IMR-90 (cell line): ENCODE data around the gene HADH. TPM values are rescaled to one million over a fixed set of nuclear protein-coding genes. Genes with fewer than 3 reads are reported as not detected.

Experiments
- ATAC-seq: fragments of 200-7000 bp; cut with Tn5 transposase; 2 replicates; pipeline ENCODE4 v1.9.1; 2020; ENCODE audit warnings: low read depth, mild to moderate bottlenecking, moderate library complexity
- BruUV-seq: library from RNA; stranded (reverse); fragments of 400-500 nt; replicated peaks from 2 replicates; lab custom pipeline; 2021; lab: Mats Ljungman, UMichigan
- CTCF ChIA-PET: fragments of 300-600 bp; formaldehyde crosslinking; extraction: SDS; loops from one replicate; lab custom pipeline; 2021; ENCODE audit warnings: antibody characterized with exemption; lab: Yijun Ruan, JAX
- POLR2A ChIA-PET: fragments of 300-600 bp; sonication (Branson Sonifier 250); formaldehyde crosslinking; loops from one replicate; lab custom pipeline; 2022; ENCODE audit warnings: antibody characterized with exemption; ENCODE audit not compliant: unreplicated experiment; lab: Charles Lee
- DNase-seq: peaks from one replicate; pipeline ENCODE4 v3.0.0; 2013
- H2AFZ ChIP-seq: replicated peaks from 2 replicates; pipeline ENCODE3; 2013; ENCODE audit warnings: low read length, mild to moderate bottlenecking; ENCODE audit not compliant: poor library complexity
- H2AK5ac ChIP-seq: 2 replicates; pipeline ENCODE4 v1.6.1; 2013; ENCODE audit warnings: low read depth, low read length, inconsistent platforms
- H2AK9ac ChIP-seq: replicated peaks from 2 replicates; pipeline ENCODE3; 2013; ENCODE audit warnings: mild to moderate bottlenecking, low read depth, low read length, moderate library complexity; ENCODE audit not compliant: poor library complexity
- H2BK120ac ChIP-seq: 2 replicates; pipeline ENCODE4 v1.6.1; 2013; ENCODE audit warnings: low read depth, low read length, inconsistent platforms
- H2BK15ac ChIP-seq: 3 replicates; pipeline ENCODE4 v1.6.1; 2013; ENCODE audit warnings: low read depth, low read length, inconsistent platforms
- H2BK20ac ChIP-seq: 2 replicates; pipeline ENCODE4 v1.6.1; 2013; ENCODE audit warnings: low read depth, mild to moderate bottlenecking, inconsistent platforms, low read length, moderate library complexity
- H2BK5ac ChIP-seq: 2 replicates; pipeline ENCODE4 v1.6.1; 2013; ENCODE audit warnings: mild to moderate bottlenecking, low read depth, low read length, inconsistent platforms; ENCODE audit not compliant: poor library complexity, severe bottlenecking
- H3K14ac ChIP-seq: replicated peaks from 2 replicates; pipeline ENCODE4 v1.6.1; 2013; ENCODE audit warnings: low read depth, low read length, inconsistent platforms
- H3K18ac ChIP-seq: 2 replicates; pipeline ENCODE4 v1.6.1; 2013; ENCODE audit warnings: low read depth, low read length, control low read depth
- H3K23ac ChIP-seq: 2 replicates; pipeline ENCODE4 v1.6.1; 2013; ENCODE audit warnings: low read depth, low read length, inconsistent platforms
- H3K27ac ChIP-seq: 2 replicates; pipeline ENCODE4 v1.5.1; 2013; ENCODE audit warnings: mild to moderate bottlenecking, control low read depth, low read length; ENCODE audit not compliant: insufficient read depth
- H3K27me3 ChIP-seq: 2 replicates; pipeline ENCODE4 v1.6.1; 2013; ENCODE audit warnings: low read length; ENCODE audit not compliant: control insufficient read depth, insufficient read depth
- H3K36me3 ChIP-seq: 2 replicates; pipeline ENCODE4 v1.6.1; 2013; ENCODE audit warnings: low read length, mixed read lengths; ENCODE audit not compliant: control insufficient read depth, insufficient read depth
- H3K4ac ChIP-seq: 2 replicates; pipeline ENCODE4 v1.6.1; 2013; ENCODE audit warnings: low read depth, low read length, inconsistent platforms
- H3K4me1 ChIP-seq: 2 replicates; pipeline ENCODE4 v1.6.1; 2013; ENCODE audit warnings: low read length, mixed read lengths; ENCODE audit not compliant: control insufficient read depth, insufficient read depth
- H3K4me2 ChIP-seq: 2 replicates; pipeline ENCODE4 v1.6.1; 2013; ENCODE audit warnings: low read depth, mild to moderate bottlenecking, control low read depth, low read length, moderate library complexity
- H3K4me3 ChIP-seq: 2 replicates; pipeline ENCODE4 v1.5.1; 2013; ENCODE audit warnings: low read depth, mild to moderate bottlenecking, control low read depth, low read length, moderate library complexity; ENCODE audit not compliant: insufficient read depth
- H3K56ac ChIP-seq: 2 replicates; pipeline ENCODE4 v1.6.1; 2013; ENCODE audit warnings: low read length, inconsistent platforms; ENCODE audit not compliant: insufficient read depth; ENCODE audit errors: extremely low read depth
- H3K79me1 ChIP-seq, 2 experiments: 2 replicates each; pipeline ENCODE4 v1.6.1; 2013; ENCODE audit warnings: low read length in 2 of 2, inconsistent platforms in 1 of 2, low read depth in 1 of 2
- H3K9ac ChIP-seq: 2 replicates; pipeline ENCODE4 v1.6.1; 2013; ENCODE audit warnings: low read depth, low read length, control low read depth
- H3K9me1 ChIP-seq: 2 replicates; pipeline ENCODE4 v1.6.1; 2013; ENCODE audit warnings: low read length, inconsistent platforms; ENCODE audit not compliant: insufficient read depth
- H3K9me3 ChIP-seq: 2 replicates; pipeline ENCODE4 v1.6.1; 2013; ENCODE audit warnings: low read length; ENCODE audit not compliant: control insufficient read depth, insufficient read depth
- H4K20me1 ChIP-seq: 2 replicates; pipeline ENCODE4 v1.6.1; 2013; ENCODE audit warnings: low read length, inconsistent platforms; ENCODE audit not compliant: insufficient read depth
- H4K5ac ChIP-seq: 2 replicates; pipeline ENCODE4 v1.6.1; 2013; ENCODE audit warnings: mild to moderate bottlenecking, low read depth, low read length, control low read depth
- H4K8ac ChIP-seq, 2 experiments: 2 replicates each; pipeline ENCODE4 v1.6.1; 2013; ENCODE audit warnings: low read depth in 2 of 2, low read length in 2 of 2, control low read depth in 1 of 2, inconsistent platforms in 1 of 2
- H4K91ac ChIP-seq: 2 replicates; pipeline ENCODE4 v1.6.1; 2013; ENCODE audit warnings: low read depth, low read length, inconsistent platforms; ENCODE audit not compliant: insufficient read depth
- CHD1 ChIP-seq: IDR thresholded peaks from 2 replicates; pipeline ENCODE4 v1.6.1; 2012; ENCODE audit warnings: low read depth, low read length, improper control_type of control experiment
- MXI1 ChIP-seq: IDR thresholded peaks from 2 replicates; pipeline ENCODE4 v1.6.1; 2012; ENCODE audit warnings: low read depth, mild to moderate bottlenecking, low read length, moderate library complexity, borderline replicate concordance
- NFE2L2 ChIP-seq: fragments of 150-350 bp; IDR thresholded peaks from 2 replicates; pipeline ENCODE4 v1.6.1; 2016; ENCODE audit warnings: low read depth, mild to moderate bottlenecking, low read length
- RCOR1 ChIP-seq: IDR thresholded peaks from 2 replicates; pipeline ENCODE4 v1.6.1; 2012; ENCODE audit warnings: mild to moderate bottlenecking, low read length, improper control_type of control experiment; ENCODE audit not compliant: insufficient replicate concordance
- RFX5 ChIP-seq: IDR thresholded peaks from 2 replicates; pipeline ENCODE4 v1.8.0; 2012; ENCODE audit warnings: low read depth, mild to moderate bottlenecking, low read length, moderate library complexity
- SMC3 ChIP-seq: fragments of 150-350 bp; IDR thresholded peaks from 2 replicates; pipeline ENCODE4 v1.6.1; 2016; ENCODE audit warnings: low read depth, mild to moderate bottlenecking, antibody characterized with exemption, low read length, moderate library complexity
- WGBS, 2 experiments: methylation state at CpG; one replicate each; pipeline versions ENCODE4 v1.1.5 to v1.1.7; 2013; ENCODE audit warnings: missing lambda C conversion rate in 2 of 2; ENCODE audit not compliant: insufficient read length in 1 of 2; ENCODE audit errors: extremely low coverage in 2 of 2; 5-methylcytosine and 5-hydroxymethylcytosine counted together
- dilution Hi-C: fragments of 300-500 bp; cut with HindIII; formaldehyde crosslinking; loops from one replicate; pipeline ENCODE4 v1.14.3; 2018; ENCODE audit warnings: low sequenced_read_pairs; ENCODE audit not compliant: unreplicated experiment
- in situ Hi-C: fragments of 300-500 bp; cut with MboI; formaldehyde crosslinking; loops from 3 replicates; pipeline ENCODE4 v1.14.3; 2019; ENCODE audit warnings: low sequenced_read_pairs, inconsistent platforms, mixed read lengths
- intact Hi-C: fragments of 100-400 bp; cut with micrococcal nuclease; formaldehyde crosslinking; loops from 2 replicates; pipeline ENCODE4 v1.10.0; 2022
- polyA plus RNA-seq, 3 experiments: library from polyadenylated mRNA; depleted of rRNA; stranded (reverse); fragments of >200 nt; gene quantifications; 2 replicates each; pipeline ENCODE4 v1.2.3, GENCODE V29; 2012; ENCODE audit warnings: low replicate concordance in 1 of 3
- total RNA-seq: library from RNA; depleted of rRNA; stranded (reverse); fragments of >200 nt; gene quantifications from 2 replicates; pipeline ENCODE4 v1.2.3, GENCODE V29; 2012

The HADH gene
- total and polyA plus RNA-seq, 2 of the 4 experiments (the other 2 are of a cell fraction): 6.8 to 22.6 TPM

- no peak for ATAC-seq
- CTCF ChIA-PET: interaction anchor here (0.5 kb wide), 1 partner anchor 1192 kb away, joined by 4 read pairs; no protein-coding TSS in a partner anchor
- no peak overlapping the region for H2AK5ac ChIP-seq
These were observed 540 bp upstream of the HADH start for GRCh38 chr4:107989162-107989536.

More at GRCh38 chr4:107989162-107989536, 540 bp upstream of the HADH start:
- Histone ChIP-seq H2AK9ac (peak overlapping the region; percentile 46), H4K20me1 (no peaks in the 10 kb centered on the region), H3K18ac (no peak overlapping the region), H2BK20ac (no peak overlapping the region), H2AFZ (peak overlapping the region; percentile 99), H4K5ac (no peak overlapping the region), H3K4me2 (peak overlapping the region; percentile 99), H3K9me3 (no peaks in the 10 kb centered on the region), H3K56ac (no peak overlapping the region), H3K9me1 (no peaks in the 10 kb centered on the region), H4K8ac (no peak overlapping the region), H3K4me3 (peak overlapping the region; percentile 84), H3K4ac (no peak overlapping the region), H3K23ac (no peak overlapping the region), H2BK5ac (no peak overlapping the region), H3K36me3 (no peaks in the 10 kb centered on the region), H2BK120ac (no peak overlapping the region), H2BK15ac (no peak overlapping the region), H3K27me3 (no peaks in the 10 kb centered on the region; the same call in 1 of the 2 replicates), H3K27ac (no peak overlapping the region), H3K9ac (peak overlapping the region; percentile 64; the same call in 1 of the 2 replicates), H3K79me1 (peaks cover 5 to 8% of the 10 kb centered on the region in 2 experiments; a peak in 2 of 4 replicates), H4K91ac (no peak overlapping the region), H3K4me1 (no peaks in the 10 kb centered on the region), H3K14ac (no peak overlapping the region)
- intact Hi-C loops (loop anchor here (5.0 kb wide), 1 partner anchor 57 kb away; the partner anchor contains the start of gene CYP2U1), in situ Hi-C loops (no loop called here), dilution Hi-C loops (no loop called here)
- DNase-seq: no peak
- POLR2A ChIA-PET: no interaction called here
- 0% methylated on average over 1 of the region's 8 CpGs; no CpG with 5 or more reads in 1 of the 2 experiments for WGBS, 2 experiments
- no peak for TF ChIP-seq NFE2L2
- TF ChIP-seq RFX5: no peak
- no peak for TF ChIP-seq CHD1
- TF ChIP-seq MXI1: no peak
- no peak for TF ChIP-seq SMC3
- no peak for TF ChIP-seq RCOR1
- no TSS peak for BruUV-seq
